GM23338 (cell line): ENCODE results near the gene MAP1LC3A.

Experiments used
- CREB1 ChIP-seq: fragments of 250-450 bp; sonication (Bioruptor Pico); IDR thresholded peaks from 2 replicates; pipeline ENCODE4 v1.5.0; 2020; ENCODE audit warnings: low read depth, mild to moderate bottlenecking, moderate library complexity
- CTCF ChIP-seq, 2 experiments: fragments of 200-600 bp in 1 of 2; sonication (generic) in 1 of 2; conservative IDR thresholded peaks; 2 replicates each; pipeline versions ENCODE4 v1.5.1 to v1.6.1; 2016 to 2017; ENCODE audit warnings: antibody characterized with exemption in 2 of 2, low read depth in 2 of 2, mild to moderate bottlenecking in 2 of 2, moderate library complexity in 1 of 2
- EZH2 ChIP-seq: fragments of 200-600 bp; sonication (generic); IDR thresholded peaks from one replicate; pipeline ENCODE4 v1.8.0; 2017; ENCODE audit warnings: antibody characterized with exemption, mild to moderate bottlenecking, low read depth; ENCODE audit not compliant: unreplicated experiment
- POLR2AphosphoS5 ChIP-seq: IDR thresholded peaks from 2 replicates; pipeline ENCODE4 v1.6.1; 2016; ENCODE audit warnings: antibody characterized with exemption, low read depth
- REST ChIP-seq: IDR thresholded peaks from one replicate; pipeline ENCODE4 v1.6.1; 2018; ENCODE audit warnings: antibody characterized with exemption; ENCODE audit not compliant: unreplicated experiment
- ZNF331 ChIP-seq: fragments of 250-450 bp; sonication (Bioruptor Pico); IDR thresholded peaks from 2 replicates; pipeline ENCODE4 v1.5.0; 2020; ENCODE audit warnings: low read depth, mild to moderate bottlenecking, moderate library complexity
- ZNF462 ChIP-seq: fragments of 250-450 bp; sonication (Bioruptor Pico); IDR thresholded peaks from 2 replicates; pipeline ENCODE4 v1.5.0; 2020; ENCODE audit warnings: mild to moderate bottlenecking, moderate library complexity

GRCh38 chr20:34527016-34527415 lies 31.5 kb upstream of the MAP1LC3A start:
- no peak for TF ChIP-seq ZNF331 (CRISPR knock-in tag)
- no peak for TF ChIP-seq CTCF (conservative IDR thresholded peaks at IDR 0.05; ENCODE audit: low read depth in 2 of 2)
- TF ChIP-seq POLR2AphosphoS5: no peak
- TF ChIP-seq CREB1 (CRISPR knock-in tag): no peak
- no peak for TF ChIP-seq EZH2
- TF ChIP-seq REST: no peak
- TF ChIP-seq ZNF462: no peak
